NCI-H526 (cell line): ENCODE data around the gene FBXW8.

Experiments
- DNase-seq, 2 experiments: peaks; one replicate each; lab custom pipeline; 2025; lab: John Stamatoyannopoulos, UW

FBXW8 gene

GRCh38 chr12:116990971-116991966, 80.5 kb downstream of the FBXW8 start:
- DNase-seq = no peak

DNA sequence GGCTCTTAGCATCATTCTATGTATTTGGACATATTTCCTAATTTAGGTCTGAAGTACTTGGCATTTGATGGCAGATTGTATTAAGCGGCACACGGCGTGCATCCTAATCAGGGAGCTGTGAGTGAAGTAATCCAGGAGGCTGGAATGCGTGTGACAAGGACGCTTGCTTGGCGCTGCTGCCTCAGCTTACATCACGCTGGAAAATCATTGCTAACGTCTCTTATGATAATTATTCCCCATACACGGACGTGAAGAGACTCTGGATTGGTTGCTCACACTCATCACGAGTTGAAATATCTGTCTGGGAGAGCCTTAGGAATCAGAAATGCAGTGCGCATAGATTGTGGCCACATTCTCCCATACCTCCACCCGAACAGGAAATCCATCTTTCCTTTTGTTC, 85.3 kb downstream of the FBXW8 start:
- DNase-seq = no peak

DNA sequence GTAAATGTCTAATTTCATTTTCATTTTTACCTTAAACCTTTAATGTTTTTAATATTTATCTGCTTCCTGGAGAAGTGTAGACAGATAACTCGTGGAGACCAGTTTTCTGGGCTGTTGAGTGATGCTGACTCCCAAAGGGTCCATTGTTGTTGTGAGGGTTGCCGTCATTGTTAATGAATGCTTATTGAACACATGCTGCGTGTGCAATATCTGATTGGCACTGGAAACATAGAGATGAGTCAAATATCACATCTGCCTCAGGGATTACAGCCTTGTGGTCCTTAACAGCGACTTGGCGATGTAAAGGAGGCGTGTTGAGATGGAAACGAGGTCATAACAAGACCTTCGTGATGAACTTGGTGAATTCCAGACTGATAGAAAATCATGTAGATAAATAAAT, 85.9 kb downstream of the FBXW8 start:
- no peak for DNase-seq

GRCh38 chr12:116999066-116999465, 88.3 kb downstream of the FBXW8 start:
- no peak for DNase-seq

GRCh38 chr12:117000316-117000715, 89.6 kb downstream of the FBXW8 start:
- peak in 1 of 2 experiments; percentile 66 for DNase-seq

DNA sequence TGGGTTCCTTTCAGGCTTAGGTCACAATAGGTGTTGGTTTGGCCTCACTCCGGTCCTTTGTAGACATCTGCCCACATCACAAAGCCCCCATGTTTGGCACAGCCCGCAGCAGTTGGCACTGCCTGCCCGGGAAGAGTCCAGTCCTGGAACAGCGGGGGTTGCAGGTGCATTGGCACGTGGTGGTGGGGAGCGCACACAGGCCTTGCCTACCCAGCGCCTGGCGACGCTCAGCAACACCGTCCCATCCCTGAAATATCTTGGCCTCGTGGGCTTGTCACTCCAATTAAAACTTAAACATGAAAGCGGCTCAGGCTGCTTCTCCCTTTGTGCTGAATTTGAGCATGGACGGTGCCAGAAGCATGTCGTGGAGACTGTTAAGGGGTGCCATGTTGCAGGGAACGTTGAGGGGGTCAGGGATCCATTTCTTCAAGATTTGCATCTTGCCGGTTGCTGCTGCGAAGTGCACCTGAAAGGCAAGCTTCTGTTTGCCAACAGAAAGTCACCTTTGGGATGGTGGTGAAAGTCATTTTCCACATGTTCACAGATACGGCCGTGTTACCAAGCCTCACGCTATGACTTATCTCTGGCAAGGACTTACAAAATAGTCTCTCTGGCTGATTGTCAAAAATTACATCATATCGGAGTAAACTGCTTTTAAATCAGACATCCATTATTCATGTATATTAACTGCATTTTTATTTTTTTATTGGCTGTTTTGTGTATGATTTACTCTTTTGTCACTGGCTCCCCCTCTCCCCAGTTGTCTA, 91.5 kb downstream of the FBXW8 start:
- DNase-seq = no peak

DNA sequence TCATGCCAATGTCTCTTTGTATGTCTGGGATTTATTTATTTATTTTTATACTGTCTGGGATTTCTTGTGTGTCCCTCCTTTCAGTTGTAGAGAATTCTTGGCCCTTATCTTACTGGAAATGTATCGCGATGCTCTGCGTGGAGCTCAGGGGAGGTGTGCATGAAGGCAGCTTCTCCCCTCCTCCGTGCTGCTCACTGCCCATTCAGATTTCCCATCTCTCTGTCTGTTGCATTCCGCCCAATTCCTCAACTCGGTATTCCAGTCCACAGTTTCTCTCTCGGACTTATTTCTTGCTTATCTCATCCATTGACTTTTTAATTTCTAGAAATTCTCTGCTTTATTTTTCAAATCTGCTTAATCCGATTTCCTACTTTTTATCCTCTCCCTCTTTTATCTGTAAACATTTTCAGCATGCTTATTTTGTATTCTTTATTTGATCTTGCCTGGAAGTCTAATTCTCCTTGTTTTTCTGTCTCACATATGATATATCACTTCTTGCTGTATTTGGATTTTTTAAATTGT, 93.2 kb downstream of the FBXW8 start:
- no peak for DNase-seq

DNA sequence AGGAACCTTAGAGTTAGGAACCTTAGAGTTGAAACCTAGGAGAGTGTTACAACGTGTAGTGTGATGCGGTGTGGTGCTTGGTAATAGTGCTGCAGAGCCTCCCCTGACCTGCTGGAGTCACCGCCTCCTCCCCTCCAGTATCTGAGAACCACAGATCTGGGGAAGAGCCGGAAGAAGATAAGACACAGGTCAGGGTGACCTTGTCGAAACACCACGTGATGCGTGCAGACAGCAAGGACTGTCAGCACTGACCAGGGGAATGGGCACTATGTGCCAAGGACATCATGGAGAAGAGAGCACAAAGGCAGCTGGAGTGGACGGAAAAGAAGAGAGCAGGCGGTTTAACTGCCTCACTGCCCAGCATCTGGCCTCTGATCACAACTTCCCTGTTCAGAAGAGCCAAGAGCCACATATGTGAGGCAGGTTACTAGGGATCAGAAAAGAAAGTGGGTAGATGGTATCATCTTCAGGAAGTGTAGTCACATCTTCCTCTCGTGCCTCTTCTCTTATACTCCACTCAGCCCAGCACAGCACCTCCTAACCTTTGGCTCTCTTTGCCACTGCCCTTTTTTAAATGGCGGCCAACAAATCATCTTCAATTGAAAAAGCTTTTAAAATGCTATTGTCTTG, 94.8 kb downstream of the FBXW8 start:
- DNase-seq = no peak

DNA sequence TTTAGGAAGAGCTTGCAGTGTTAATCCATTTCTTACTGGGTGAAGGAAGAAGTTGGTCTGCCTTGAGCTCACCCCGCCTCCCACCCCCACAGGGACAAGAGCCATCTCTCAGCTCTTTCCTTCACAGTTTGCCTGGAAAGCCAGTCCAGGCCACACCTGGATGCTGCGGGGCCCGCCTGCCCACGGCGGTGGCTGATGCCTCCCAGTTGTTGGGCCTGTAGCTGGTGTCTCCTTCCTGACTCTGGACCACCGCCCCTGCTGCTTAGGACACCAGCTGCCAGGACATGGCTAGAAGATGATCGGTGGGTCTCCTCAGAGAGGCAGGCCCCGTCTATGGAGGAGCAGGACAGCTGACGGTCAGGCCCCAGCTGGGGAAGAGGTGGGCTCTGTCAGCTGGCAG, 95.6 kb downstream of the FBXW8 start:
- DNase-seq = no peak

DNA sequence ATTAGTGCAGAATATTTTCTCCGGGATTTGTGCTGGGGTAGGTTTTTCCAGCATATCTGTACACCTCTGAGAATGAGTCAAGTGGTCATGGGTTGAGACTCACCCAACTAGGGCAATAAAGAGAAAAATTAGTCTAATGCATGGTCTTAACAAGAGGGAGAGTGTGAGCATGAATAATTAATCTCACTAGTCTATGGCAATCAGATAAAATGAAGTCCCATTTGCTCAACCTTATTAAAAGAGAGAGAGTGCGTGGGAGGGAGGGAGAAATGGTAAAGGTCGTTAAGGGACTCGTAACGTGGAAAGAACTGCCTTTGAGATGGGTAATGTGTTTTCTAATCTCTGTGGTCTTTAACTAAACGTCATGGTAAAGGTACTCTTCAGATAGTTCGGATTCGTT, 96.8 kb downstream of the FBXW8 start:
- no peak for DNase-seq

DNA sequence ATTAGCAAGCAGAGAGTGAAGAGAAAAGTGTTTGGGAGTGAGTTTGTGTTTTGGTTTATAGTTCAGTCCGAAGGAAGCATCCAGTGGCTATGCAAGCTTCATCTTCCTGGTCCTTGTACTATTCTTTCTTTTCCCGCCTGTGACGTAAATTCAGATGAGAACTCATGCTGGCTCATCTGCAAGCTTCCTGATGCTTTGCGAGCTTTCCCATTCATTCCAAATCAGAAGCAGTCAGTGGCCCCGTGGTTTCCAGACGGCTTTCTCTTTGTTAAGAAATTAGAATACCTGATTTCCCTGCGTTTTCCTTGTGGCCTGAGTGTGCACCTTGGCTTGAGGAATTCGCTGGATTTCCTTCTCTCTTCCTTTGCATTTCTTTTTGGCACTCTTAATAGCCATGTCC, 99.0 kb downstream of the FBXW8 start:
- DNase-seq = no peak

DNA sequence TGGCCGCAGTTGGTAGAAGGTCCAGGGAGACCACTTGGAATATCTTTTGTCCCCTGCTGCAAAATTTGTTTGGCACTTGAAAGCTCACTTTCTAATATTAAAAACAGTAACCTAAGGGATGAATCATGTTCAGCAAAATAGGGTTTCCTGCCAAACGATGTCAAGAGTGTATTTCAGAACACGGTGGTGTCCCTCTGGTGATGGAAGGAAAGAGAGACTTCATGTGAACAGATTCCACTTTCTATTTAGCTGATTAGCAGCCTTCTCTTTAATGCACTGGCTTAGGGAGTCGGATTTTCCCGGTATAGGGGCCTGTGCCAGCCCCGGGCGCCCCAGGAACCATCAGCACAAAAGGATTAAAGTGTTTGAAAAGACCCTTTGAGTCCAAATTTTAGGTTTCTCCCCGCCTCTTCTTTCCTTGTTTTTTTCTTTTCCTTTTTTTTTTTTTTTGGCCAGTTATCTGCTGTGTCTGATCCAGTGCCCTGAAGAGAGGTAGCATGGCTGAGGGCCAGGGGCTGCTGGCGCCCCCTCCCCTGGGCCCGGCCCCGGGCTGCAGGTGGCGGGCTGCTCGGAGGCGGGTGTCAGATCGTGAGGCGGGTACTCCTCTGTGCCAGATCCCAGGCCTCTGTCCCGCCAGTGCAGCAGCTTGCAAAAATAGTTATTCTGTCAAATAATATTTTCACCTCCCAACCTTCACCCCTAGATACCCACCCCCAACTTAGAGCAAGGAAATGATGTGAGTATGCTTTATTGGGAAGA, 100.1 kb downstream of the FBXW8 start:
- DNase-seq = no peak

DNA sequence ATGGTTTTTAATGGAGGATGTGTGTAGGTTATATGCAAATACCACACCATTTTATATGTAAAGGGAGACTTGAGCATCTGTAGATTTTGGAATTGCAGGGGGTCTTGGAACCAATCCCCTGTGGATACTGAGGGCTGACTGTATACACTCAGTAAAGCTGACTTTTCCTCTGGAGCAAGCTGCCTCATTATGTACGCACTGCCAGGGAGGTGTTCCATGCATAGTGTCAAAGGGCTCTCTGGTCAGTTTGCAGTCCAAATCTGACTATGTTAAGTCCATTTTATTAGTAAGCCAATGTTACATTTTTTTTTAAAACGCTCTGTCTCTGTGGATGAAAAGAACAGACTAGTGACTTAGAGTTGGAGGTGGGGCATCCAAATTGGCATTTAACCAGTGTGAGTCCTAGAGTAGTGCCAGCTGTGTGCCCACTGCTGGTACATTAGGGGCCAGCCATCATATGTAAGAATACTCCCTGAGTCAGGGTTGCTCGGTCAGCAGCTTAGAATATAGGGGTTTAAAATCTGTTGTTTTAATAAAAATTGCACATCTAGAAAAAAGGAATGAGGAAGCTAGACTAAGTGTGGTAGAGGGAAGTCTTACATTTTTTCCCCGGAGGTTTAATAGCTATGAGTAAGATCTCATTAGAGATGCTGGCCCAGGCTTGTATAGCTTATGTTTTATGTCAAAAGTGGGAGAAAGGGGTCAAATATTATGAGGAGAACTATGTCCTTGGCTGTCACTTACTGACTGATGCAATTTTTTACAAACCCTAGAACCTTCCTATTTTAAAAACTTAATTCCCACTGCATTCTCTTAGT, 101.4 kb downstream of the FBXW8 start:
- no peak for DNase-seq

- DNase-seq = no peak
Measured at GRCh38 chr12:117013726-117014125, 103.0 kb downstream of the FBXW8 start.

DNA sequence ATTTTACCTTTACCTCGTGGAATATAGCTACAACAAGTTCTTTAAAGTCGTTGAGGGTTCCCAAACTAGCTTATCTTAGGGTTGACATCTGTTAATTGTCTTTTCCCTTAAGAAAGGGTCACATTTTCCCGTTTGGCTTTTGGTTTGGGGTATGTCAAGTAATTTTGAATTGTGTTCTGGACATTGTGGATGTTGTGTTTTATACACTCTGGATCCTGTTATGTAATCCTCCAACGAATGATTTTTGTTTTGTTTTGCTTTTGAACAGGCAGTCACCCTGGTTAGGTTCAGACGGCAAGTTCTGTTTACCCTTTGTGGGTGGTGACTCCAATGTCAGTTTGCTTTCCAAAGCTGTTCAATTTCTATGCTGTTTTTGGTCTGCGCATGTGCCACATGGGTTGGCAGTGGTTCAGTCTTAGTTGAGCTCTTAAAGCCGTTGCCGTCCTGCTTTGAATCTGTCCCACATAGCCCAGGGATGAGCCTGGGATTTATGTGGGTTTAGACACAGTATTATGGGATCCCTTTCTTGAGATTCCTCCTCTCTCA, 103.7 kb downstream of the FBXW8 start:
- DNase-seq = no peak

DNA sequence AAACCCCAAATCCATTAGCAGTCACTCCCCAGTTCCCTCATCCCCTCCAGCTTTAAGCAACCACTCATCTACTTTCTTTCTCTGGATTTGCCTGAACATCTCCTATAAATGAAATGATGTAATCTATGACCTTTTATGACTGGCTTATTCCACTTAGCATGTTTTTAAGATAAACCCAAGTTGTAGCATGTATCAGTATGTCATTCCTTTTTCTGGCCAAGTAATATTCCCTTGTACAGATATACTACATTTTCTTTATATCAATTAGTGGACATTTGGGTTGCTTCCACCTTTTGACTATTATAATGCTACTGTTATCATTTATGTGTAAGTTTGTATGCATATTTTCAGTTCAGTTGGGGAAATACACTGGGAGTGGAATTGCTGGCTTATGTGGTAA, 105.1 kb downstream of the FBXW8 start:
- DNase-seq = no peak

GRCh38 chr12:117017807-117018206, 107.1 kb downstream of the FBXW8 start:
- no peak for DNase-seq

GRCh38 chr12:117018276-117018675, 107.5 kb downstream of the FBXW8 start:
- peak in 1 of 2 experiments; percentile 51 for DNase-seq

- DNase-seq = peak; percentile 15 to 49
Measured at GRCh38 chr12:117018685-117019084, 107.9 kb downstream of the FBXW8 start.

GRCh38 chr12:117019866-117020265, 109.1 kb downstream of the FBXW8 start:
- no peak for DNase-seq
